NCI-H1105 (cell line): ENCODE measurements around the gene PFN3.

Experiments
- DNase-seq: peaks from one replicate; lab custom pipeline; 2025; lab: John Stamatoyannopoulos, UW

The PFN3 gene

GRCh38 chr5:177437623-177438022, 37.2 kb upstream of the PFN3 start:
- no peak for DNase-seq

DNA sequence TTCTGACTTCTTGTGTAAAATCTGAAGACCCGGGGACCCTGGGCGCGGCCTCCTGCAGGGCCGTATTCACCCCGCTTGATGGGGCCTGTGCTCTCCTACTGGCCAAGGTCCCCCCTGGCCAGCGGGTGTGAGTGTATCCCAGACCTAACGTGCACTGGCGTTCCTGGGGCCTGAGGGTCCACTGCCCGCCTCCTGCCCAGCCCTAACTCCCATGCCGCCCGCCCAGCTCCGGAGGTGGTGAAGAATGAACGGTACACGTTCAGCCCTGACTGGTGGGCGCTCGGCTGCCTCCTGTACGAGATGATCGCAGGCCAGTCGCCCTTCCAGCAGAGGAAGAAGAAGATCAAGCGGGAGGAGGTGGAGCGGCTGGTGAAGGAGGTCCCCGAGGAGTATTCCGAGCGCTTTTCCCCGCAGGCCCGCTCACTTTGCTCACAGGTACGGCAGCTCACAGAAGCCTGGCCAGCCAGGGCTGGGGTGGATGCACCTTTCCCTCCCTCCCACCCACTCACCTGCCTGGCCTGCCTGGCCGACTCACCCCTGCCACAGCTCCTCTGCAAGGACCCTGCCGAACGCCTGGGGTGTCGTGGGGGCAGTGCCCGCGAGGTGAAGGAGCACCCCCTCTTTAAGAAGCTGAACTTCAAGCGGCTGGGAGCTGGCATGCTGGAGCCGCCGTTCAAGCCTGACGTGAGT, 35.5 kb upstream of the PFN3 start:
- no peak for DNase-seq

GRCh38 chr5:177434942-177435738, 34.7 kb upstream of the PFN3 start:
- DNase-seq: no peak

GRCh38 chr5:177434437-177434836, 34.0 kb upstream of the PFN3 start:
- DNase-seq: no peak

- no peak for DNase-seq
Measured at GRCh38 chr5:177433658-177434217, 33.3 kb upstream of the PFN3 start.

DNA sequence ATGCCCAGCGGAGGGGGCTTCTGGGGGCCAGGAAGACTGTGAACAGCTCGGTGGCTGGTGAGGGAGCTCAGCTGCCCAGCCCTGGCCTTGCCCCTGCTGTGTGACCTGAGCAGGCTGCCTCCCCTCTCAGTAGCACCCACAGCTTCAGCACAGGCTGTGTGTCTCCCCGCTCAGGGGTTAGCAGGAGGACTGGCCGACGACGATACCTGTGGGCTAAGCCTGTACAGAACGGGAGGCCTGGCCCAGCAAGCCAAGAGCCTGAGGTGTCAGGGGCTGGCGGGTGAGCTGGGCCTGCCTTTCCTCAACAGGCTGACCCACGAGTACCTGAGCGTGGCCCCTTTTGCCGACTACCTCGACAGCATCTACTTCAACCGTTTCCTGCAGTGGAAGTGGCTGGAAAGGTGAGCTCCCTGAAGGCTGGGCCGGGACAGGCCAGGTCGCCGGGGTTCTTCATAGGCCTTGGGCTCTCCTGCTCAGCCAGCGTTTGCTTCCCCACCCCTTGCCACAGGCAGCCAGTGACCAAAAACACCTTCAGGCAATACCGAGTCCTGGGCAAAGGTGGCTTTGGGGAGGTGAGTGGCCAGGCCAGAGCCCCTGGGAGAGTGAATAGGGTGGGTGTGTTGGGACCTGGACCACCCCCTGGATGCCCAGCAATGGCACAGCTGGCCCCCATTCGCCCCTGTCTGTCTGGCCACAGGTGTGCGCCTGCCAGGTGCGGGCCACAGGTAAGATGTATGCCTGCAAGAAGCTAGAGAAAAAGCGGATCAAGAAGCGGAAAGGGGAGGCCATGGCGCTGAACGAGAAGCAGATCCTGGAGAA, 32.6 kb upstream of the PFN3 start:
- no peak for DNase-seq

GRCh38 chr5:177432143-177432838, 31.8 kb upstream of the PFN3 start:
- no peak for DNase-seq

- DNase-seq: no peak
Measured at GRCh38 chr5:177431317-177432142, 31.1 kb upstream of the PFN3 start.

GRCh38 chr5:177430972-177431316, 30.5 kb upstream of the PFN3 start:
- no peak for DNase-seq

DNA sequence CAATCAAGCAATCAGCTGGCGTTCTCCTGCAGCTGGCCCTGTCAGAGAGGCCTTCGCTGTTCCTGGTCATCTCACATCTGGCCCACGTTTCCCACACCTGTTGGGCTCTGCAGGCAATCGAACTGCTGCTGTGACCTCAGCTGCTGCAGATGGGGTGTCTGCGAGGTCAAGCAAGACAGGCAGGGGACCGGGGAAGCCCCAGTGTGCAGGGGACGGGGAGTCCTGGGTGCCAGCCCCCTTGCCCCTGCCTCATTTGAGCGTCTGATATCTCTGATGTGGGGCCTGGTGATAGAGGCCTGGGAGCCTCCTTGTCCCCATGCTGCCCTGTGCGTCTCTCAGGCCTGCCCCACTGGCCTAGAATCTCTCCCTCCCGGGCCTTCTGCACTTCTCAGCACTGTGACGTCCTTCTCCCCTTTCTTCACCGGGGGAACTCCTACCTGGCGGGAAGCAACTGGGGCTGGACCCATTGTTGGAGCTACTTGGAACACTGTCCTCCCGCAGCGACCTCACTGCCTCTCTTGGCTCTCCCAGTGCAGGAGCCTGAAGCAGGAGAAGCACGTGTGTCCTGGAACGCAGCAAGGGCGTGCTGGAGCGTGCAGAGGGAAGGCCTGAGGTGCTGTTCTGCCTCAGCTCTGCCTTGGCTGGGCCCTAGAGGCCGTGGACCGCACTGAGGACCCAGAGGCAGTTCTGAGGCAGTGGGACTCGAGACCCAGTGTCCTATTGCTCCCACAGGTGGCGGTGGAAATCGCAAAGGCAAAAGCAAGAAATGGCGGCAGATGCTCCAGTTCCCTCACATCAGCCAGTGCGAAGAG, 29.9 kb upstream of the PFN3 start:
- no peak for DNase-seq

DNA sequence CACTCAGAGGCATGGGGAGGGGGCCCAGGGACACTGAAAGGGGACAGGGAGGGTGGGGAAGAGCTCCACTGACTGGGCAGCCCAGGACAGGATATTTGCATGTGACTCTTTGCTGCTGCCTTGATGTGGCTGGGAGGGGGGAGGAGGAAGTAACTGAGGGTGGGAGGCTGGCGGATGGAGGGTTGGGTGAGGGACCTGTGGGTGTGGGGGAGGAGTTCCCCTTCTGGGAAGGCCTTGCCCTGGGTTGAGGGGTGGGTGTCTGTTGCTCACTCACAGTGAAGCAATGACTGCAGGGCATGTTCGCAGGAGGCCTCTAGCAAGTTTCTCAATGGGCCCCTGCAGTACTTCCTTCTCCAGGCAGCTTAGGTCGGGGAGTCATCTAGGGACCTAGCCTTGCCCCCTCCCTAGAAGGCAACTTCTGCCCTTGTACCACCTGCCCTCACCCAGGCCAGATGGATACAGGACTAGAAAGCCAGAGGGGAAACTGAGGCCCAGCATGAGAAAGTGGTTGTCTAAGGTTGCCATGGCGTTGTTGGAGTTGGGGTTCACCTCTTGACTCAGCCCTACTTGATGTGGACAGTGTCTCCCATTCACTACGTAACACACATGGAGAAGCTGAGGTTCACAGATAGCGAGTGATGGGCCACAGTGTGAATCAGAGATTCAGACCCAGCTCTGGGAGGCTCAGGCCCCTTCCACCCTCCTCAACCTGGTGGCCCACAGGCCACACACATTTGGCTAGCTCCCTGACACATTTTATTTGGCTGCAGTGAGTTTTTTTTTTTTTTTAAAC, 29.0 kb upstream of the PFN3 start:
- DNase-seq: no peak

DNA sequence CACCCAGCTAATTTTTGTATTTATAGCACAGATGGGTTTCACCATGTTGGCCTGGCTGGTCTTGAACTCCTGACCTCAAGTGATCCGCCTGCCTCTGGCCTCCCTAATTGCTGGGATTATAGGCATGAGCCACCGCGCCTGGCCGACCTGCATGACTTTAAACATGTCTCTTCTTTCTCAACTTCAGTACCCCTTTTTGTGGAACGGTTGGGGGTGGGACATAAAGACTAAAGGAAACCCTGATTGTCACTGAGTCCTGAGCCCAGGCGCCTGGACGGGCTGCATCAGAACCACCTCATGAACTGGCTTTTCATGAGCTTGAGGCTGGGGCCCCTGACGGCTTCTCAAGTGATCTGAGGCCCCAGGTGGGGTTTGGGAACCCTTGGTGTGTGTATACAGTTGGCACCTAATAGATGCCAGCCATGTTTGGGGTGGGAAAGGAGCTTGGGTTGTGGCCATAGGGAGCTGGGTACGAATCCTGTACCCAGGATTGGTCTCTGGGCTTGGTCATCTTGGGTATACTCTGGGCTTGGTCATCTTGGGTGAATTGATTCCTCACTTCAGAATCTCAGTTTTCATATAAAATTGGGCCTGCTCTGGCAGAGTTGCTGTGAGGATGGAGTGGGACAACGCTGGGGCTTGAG, 28.2 kb upstream of the PFN3 start:
- no peak for DNase-seq

GRCh38 chr5:177427919-177428573, 27.6 kb upstream of the PFN3 start:
- DNase-seq: no peak

- no peak for DNase-seq
Measured at GRCh38 chr5:177427211-177427822, 26.9 kb upstream of the PFN3 start.

DNA sequence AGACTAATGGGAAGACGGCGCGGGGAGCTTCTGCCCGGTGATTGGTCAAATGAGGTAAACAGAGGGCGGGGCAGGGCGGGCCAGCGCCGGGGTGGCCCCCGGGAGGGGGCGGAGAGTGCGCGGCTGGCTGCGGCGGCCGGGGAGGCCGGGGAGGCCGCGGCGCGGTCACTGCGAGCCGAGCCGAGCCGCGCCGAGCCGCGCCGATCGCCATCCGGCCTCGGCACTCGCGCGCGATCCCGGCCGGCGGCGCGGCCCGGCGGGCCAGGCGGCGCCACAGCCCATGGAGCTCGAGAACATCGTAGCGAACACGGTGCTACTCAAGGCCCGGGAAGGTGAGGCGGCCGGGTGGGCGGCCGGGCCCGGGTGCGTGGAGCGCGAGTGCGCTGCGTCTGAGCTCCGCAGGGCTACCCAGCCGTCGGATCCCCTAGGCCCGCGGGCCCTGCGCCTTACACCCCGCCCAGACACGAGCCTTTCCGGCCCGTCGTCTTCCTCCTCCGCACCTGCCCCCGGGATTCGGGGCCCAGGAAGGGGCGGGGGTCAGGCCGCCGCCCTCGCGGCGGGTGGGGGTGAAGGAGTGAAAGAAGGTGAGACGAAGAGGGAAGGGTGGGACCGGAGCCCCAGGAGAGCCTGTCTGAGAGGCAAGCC, 26.2 kb upstream of the PFN3 start, which contains the start of gene GRK6:
GRK6 (plus strand) TSS at position 111 of the 645 bp plus-strand sequence; CDS start at position 281, 170 bp downstream.
- DNase-seq: no peak

- peak; percentile 98 for DNase-seq
Measured at GRCh38 chr5:177425801-177426565, 25.5 kb upstream of the PFN3 start.
